HT-29 (cell line): ENCODE data around the gene ZNF845. TPM values are rescaled to one million over a fixed set of nuclear protein-coding genes. Genes with fewer than 3 reads are reported as not detected.
"Not testable (repeated sequence)": the region's sequence is repeated elsewhere in the genome, so short reads cannot be mapped to it uniquely, and the experiment has no call there.

Experiments used
- DNase-seq: peaks from one replicate; pipeline ENCODE4 v3.0.0-alpha.2; 2015; ENCODE audit warnings: low spot score
- total RNA-seq: library from RNA; depleted of rRNA; stranded (reverse); fragments of >200 nt; shearing (Covaris generic); gene quantifications from 2 replicates; pipeline ENCODE4 v1.2.3, GENCODE V29; 2014; rRNA removed

The ZNF845 gene
- total RNA-seq, 1 experiment from 2014 or later: 2.8 TPM

DNA sequence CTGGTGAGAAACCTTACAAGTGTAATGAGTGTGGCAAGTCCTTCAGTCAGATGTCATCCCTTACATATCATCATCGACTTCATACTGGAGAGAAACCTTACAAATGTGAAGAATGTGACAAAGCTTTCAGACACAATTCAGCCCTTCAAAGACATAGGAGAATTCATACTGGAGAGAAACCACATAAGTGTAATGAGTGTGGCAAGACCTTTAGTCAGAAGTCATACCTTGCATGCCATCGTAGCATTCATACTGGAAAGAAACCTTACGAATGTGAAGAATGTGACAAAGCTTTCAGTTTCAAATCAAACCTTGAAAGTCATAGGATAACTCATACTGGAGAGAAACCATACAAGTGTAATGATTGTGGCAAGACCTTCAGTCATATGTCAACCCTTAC lies 47.8 kb downstream of the ZNF845 start:
- DNase-seq: no peak

DNA sequence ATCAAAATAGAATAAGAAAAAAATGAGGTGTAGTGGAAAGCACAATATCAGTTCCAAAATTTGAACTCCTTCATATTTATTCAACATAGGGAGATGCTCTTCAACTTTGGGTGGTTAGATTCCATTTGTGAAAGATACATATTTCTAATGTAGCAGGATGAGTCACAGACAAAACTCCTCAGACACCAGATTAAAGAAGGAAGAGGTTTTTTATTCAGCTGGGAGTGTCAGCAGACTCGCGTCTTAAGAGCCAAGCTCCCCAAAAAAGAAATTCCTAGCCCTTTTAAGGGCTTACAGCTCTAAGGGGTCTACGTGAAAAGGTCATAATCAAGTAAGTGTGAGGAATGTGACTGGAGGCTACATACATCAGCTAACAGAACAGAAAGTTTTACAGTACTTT lies 54.6 kb downstream of the ZNF845 start:
- no peak for DNase-seq

DNA sequence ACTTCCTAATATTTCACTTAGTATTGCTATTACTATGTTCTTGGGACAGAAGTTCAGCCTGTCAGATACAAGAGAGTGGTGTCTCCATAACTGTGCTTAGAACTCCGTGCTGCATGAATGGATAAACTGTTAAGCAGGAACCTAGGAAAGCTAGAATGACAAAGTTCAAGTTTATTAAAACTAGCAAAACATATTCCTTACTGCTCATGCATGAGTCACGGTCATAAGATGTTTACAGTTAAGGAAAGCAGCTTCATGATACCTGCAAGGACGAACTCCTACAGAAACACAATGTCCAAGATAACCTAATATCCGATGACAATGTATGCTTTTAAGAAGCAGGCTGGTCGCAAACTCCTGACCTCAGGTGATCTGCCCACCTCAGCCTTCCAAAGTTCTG lies 55.4 kb downstream of the ZNF845 start:
- DNase-seq: no peak

DNA sequence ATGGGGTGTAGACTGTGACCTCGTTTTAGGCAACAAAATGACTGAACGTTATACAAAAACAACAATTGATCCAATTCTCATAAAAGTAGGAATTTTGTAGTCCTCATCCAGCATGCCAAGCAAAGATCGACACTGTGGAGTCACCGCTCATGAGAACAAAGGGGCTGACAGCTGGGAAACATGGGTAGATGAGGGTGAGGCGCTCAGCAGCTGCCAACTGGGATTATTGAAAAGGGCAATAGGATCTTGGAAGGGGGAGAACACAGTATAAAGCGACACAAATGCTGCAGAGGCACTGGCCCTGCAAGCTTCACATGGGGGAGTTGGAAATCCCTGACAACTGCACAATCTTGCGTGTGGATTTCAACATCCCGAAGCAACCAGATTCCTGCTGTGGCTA lies 56.0 kb downstream of the ZNF845 start:
- no peak for DNase-seq

DNA sequence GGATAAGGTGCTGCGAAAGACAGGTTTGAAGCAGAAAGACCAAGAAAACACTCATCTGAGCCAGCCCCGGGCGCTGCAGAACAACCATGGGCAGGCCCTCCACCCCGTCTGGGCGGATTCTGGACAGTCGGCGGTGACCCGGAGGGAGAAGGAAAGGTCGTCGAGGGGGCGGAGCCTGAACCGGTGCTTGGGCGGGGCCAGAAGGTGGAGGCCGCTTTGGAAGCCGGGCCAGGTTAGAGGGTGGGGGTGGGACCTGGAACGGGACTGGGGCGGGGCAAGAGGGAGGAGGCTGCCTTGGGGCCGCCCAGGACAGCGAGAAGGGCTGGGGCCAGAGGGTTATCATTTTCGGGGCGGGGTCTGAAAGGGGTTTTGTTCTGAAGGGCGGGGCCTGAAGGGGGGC lies 56.4 kb downstream of the ZNF845 start:
- no peak for DNase-seq

DNA sequence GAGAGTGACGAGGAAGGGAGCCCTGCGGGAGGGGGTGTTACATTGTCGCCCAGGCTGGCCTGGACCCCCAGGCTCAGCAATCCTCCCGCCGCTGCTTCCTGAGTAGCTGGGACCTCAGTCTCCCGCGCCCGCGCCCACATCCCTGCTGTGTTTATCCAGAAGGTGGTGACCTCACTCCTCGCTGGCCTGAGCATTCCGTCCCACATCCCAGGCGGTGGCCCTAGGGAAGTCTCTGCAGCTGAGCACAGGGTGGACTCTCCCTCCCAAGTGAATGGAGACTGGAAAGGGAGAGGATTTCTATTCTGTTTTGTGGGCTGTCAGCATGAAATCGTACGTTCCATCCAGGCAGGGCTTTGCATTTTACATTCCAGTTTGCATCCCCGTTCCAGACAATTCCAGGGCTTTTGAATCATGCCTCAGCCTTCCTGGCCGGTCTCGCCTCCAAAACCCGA lies 61.0 kb downstream of the ZNF845 start:
- no peak for DNase-seq

DNA sequence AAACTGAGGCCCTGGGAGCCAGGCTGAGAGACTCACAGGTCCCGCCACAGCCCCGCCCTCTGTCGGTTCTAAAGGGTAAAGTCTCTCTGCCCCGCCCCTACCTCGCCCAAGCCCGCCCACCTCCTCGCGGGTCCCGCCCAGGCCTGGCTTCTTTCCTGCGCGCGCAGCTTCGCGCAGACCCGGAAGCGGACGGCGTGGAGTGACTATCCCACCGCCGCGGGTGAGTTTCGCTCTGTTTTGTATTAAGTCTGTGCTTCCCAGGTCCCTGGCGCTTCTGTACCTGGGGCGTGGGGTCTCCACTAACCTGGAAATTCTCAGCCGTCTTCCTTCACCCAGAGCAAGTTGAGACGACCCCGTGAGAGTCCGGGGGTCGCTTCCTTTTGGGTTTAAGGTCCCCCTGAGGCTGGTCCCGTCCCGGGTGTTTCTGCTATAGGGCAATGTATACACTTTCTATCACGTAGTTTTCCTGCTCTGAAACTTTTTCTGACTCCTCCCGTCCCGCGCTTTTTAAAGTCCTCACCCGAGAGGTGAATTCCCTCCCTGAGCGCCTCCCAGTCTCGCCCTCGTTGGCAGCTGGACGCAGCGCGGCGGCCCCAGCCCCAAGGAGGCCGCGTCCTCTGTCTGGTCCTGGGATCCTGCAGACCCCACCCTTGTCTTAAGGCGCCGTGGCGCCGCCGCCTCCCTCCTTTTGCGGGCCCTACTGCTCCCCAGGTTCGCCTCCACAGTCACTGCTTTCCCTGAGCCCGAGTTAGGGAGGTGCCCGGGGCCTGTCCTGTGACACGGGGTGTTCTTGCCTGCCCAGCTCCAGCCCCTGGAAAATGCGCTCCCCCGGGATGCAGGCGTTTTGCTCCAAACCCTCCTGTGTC lies 61.7 kb downstream of the ZNF845 start, which contains the start of gene ZNF765:
ZNF765 (plus strand) TSS at position 176 of the 866 bp plus-strand sequence. CDS start 2,867 bp downstream, outside the sequence.
- DNase-seq: peak; percentile 97

DNA sequence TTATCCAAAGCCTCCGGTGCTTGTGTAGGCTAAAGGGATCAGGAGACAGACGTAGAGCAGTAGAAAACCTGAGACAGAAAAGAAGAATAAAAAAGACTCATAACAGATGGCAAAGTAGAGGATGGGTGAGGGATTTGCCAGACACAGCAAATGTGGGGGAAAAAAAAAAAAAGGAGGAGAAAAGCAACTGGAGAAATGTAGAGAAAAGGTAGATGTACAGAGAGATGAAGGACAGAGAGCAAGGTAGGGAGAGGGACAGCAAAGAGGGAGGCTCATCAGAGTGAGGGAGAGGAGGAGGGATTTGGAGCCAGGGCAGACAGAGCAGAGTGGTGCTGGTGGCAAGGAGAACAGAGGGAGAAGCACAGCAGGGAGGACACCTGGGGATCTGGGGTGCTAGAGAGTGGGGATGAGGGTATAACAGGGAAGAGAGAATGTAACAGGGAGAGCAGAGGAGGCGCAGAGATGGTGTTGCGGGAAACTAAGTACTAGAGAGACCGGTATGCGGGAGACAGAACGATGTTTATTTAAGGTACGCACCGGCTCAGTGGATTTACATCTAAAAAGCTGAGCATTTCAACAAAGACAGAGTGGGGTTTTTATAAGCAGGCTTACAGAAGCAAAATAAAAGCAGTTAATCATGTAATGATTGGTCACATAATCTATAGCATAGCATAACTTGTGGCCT lies 62.4 kb downstream of the ZNF845 start:
- not testable (repeated sequence) for DNase-seq

DNA sequence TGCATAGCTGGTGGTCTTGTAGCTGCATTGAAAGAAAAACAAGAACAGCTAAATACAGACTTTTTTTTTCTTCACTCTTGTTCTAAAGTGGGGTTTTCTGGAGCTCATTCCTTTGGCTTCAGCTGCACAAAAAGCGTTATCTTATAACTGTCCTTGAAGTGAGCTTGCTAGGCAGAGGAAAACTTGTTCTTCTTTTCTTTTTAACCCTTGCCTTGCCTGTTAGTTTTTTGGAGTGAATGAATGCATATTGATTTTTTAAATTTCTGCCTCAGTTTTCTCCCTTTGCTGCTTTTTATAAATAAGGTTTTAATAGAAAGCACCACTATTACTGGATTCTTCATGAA lies 62.9 kb downstream of the ZNF845 start:
- no peak for DNase-seq

DNA sequence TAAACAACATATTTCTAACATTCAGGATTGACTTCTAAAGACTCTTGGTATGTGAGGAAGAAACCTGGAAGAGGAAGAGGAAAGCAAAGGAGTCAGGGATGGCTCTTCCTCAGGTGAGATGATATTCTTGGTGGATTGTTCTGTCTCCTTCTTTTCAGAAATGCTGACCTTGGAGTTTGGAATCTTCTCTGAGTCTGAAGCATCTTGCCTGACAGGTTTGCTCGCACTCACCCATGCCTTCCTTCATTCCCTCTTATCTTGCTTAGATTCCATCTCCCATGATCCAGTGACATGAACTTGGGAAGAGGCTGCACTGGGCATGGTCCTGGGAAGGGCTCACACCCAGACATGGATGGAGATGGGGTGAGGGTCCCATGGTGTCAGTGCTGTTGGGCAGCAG lies 64.4 kb downstream of the ZNF845 start:
- DNase-seq: not testable (repeated sequence)

Other genes starting within 250 kb of the ZNF845 start
- 8.5 and 14.9 TPM in 2 replicates for gene ZNF160, start 230.3 kb upstream of the ZNF845 start, total RNA-seq
- gene ZNF415, start 200.8 kb upstream of the ZNF845 start, total RNA-seq: not detected in 2 replicates
- not detected in 2 replicates for gene ZNF347, start 174.7 kb upstream of the ZNF845 start, total RNA-seq
- gene ZNF665, start 140.4 kb upstream of the ZNF845 start, total RNA-seq: not detected in 2 replicates
- gene ZNF677, start 78.9 kb upstream of the ZNF845 start, total RNA-seq: not detected in 2 replicates
- gene VN1R2, start 75.5 kb upstream of the ZNF845 start, total RNA-seq: not detected in 2 replicates
- not detected in 2 replicates for gene VN1R4, start 66.0 kb upstream of the ZNF845 start, total RNA-seq
- 3.4 and 3.9 TPM in 2 replicates for gene ZNF525, start 32.0 kb downstream of the ZNF845 start, total RNA-seq
- 5.6 and 6.2 TPM in 2 replicates for gene ZNF765, start 61.4 kb downstream of the ZNF845 start, total RNA-seq
- gene ZNF761, start 98.2 kb downstream of the ZNF845 start, total RNA-seq: 6.2 and 6.8 TPM in 2 replicates
- gene ZNF813, start 134.0 kb downstream of the ZNF845 start, total RNA-seq: not detected in 2 replicates
- 3.9 and 4.6 TPM in 2 replicates for gene ZNF331, start 204.4 kb downstream of the ZNF845 start, total RNA-seq